COLO668 (cell line): ENCODE measurements around the gene RECK.

ENCODE experiments used
- DNase-seq: peaks from one replicate; lab custom pipeline; 2025; ENCODE audit not compliant: unreplicated experiment; lab: John Stamatoyannopoulos, UW

Gene RECK

DNA sequence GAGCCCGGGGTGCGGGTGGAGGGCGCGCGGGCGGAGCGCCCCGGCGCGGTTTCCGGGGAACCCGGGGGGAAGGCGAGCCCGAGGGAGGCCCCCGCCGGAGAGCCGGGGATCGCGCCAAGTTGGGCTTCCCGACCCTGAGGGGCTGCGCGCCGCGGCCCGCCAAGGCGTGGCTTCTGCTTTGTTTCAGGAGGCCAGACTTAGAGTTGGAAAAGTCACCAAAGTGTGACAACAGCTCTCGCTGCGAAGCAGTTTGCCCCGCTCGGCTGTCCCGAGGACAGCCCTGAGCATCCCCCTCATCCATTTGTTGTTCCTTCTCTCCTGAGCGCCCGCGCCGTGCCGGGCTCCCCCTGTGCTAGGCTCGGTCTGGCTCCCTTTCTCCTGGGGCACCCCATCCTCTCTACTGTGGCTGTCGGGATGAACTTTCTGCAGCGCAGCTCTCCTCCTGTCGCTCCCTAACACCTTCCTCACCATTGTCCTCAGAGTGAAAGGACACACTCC, 100.2 kb downstream of the RECK start:
- DNase-seq, result no peak

DNA sequence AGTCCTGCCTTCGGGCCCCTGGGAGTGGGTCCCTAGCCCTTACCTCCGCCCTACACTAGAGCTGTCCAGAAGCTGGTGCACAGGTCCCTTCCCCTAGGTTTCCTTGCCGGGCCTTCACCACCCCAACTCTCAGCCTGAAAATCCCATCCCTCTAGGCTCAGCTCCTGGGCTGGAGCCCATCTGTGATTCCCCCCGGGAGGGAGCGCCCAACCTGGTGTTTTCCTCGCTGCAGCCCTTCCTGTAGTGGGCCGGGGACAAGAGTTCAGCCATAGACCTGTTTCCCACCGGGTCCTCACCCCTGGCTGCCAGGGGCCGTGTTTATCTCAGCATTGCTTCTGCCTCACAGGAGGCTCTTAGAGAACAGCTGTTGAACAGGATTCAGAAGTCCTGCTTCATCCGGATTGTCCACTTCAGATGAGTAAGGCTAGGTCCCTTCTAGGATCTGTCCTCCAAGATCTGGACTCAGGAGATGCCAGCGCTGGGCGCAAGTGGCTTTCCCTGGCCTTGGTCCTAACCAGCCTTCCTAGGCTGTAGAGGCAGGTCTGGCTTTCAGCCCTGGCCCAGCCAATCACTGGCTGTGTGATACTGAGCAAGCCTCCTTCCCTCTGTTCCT, 100.8 kb downstream of the RECK start:
- no peak for DNase-seq

DNA sequence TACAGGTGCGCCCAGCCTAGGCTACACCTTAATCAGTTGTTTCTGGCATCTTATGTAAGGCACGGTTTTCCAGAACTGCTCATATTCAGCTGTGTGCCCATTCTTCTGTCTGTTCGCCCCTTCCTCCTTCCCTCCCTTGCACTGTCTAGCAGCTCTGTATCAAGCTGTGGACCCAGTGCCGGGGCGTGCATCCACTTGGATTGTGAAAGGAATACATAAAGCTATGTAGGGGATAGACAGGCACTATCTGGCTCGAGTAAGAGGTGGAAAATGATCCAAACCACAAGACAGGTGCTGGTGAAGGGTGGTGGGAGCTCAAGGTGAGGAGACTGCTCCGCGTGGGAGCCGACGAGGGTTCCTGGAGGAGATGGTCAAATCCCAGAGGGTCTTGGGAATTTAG, 101.8 kb downstream of the RECK start:
- DNase-seq, result no peak

DNA sequence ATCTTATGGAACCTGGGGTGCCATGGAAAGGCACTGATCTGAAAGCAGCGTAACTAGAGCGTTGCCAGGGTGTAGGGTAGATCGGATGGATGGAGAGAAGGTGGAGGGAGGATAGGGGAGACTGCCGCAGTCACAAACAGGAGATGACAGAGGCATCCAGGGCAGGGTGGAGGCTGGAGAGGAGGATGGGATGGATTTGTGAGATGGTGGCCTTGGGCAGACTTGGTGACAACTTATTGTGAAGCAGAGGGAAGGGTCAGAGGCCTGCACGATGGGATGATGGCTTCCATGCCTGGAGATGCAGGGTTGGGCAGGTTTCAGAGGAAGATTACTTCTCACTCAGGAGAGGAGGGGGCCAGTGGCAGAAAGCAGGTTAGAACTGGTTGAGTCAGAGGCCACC, 102.2 kb downstream of the RECK start:
- no peak for DNase-seq

DNA sequence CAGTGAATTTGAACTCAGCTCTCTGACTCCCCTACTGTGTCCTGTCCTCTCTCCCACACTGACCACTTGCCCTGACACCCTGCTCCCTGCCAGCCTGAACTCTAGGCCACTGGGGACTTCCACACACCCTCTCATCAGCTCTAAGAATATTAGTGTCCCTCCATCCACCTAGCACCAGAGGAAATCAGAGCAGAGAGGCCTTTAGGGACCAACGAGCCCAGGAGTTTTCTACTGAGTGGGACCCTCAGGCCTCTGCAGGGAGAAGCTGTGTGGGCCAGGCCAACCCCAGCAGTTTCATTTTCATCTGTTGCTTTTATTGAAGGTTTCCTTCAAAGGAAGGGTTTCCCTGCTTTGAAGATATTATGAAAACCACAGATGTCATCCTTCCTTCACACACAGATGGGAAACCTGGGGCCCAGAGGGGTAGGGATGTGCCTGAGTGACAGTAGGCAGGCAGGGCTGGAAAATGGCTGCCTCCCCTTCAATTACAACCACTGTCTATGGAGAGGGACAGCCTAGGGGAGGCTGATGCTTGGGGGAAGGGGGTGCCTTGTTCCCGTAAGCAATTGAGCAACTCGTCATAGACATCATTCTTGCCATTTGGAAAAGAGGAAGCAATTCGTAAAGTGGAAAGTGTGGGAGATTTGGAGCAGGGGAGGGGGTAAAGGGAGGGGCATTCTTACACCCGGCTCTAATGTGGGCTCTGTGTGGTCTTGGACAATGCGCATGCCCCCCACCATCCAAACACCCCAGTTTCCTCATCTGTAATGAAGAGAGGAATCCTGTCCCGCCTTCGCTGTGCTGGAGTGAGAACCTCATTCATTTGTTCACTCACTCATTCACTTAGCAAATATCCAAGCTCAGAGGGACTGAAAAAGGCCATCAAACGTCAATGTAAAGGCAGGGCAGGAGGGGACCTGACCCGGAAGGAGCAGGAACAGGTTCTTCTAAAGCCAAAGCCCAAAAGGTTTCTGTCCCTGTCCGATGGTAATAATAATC, 103.7 kb downstream of the RECK start:
- no peak for DNase-seq

DNA sequence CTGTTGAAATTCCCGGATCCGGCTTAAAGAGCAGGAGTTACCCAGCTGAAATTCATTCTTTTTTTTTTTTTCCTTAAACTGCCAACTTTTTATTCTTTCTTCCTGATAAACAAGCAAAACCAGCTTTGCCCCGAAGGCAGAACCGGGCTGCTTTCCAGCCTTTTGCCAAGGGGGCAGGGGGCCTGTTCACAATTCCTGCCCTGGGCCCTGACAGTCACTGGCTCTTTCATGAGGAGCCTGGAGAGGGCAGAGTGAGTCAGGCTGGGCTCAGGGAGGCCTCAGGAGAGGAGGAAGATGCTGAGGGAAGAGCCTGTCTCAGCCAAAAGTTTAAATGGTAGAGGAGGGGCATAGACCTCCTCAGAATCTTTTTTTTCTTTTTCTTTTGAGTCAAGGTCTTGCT, 104.6 kb downstream of the RECK start:
- no peak for DNase-seq

DNA sequence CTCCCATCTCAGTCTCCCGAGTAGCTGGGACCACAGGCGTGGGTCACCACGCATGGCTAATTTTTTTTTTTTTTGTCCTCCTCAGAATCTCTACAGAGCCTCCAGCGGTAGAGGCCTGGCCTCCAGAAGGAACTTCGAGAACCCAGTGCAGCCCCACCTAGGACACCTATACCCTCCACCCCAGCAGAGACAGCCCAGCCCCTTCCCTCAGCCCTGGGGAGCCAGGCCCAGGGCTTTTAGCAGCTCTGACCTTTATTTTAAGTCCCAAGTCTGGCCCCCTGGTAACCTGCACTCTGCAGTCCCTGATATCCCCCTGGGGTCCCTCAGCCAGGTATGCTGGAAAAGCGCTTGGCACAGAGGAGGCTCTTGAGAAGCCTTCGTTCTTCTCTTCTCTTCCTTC, 105.0 kb downstream of the RECK start:
- no peak for DNase-seq

DNA sequence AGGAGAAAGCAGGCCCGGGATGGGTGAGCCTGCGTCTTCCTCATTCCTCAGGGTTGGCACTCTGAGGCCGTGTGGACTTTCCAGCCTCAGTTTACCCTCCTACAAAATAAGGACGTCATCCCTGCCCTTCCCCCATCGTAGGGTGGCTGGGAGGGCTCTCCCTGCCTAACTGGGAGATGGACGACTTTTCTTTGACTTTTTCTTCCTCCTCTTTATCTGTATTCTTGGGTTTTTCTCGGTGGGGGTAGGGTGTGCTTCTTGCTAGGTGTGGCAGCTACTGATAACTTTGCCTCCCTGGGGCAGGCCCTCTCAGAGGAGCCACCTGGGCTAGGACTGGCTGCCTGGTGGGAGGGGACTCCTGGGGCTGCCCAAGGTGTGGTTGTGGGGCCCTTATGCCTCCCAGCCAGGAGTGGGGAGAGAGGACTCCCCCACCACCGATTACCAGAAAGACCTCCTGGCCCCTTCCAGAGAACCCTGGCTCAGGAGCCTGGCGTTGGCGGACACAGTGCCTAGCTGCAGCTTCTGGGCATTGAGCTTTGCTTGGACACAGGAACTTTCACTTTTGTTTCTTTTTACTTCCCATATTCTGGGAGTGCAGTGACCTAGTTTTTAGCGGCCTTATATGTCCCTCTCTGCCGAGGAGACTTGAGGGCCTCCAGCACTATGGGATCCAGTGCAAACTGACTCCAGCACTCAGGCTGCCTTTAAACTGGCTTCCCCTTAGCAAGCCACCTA, 106.0 kb downstream of the RECK start:
- DNase-seq, result no peak

DNA sequence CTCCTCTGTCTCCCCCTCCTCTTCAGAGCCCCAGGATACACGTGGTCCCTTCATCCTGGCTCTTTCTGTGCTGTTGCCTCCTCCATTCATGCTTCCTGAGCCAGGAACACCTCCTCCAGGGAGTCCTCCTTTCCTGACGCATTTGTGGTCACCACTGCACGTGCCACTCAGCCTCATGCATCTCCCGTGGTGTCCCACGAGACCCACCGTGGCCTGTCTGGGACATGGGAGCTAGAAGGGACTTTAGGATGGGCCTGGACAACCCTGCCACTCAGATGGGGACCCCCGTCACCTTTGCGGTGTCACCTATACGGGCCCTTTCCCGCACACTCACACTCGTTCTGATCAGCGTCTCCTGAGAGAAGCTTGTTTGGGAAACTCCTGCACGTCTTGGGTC, 106.5 kb downstream of the RECK start:
- DNase-seq, result no peak

DNA sequence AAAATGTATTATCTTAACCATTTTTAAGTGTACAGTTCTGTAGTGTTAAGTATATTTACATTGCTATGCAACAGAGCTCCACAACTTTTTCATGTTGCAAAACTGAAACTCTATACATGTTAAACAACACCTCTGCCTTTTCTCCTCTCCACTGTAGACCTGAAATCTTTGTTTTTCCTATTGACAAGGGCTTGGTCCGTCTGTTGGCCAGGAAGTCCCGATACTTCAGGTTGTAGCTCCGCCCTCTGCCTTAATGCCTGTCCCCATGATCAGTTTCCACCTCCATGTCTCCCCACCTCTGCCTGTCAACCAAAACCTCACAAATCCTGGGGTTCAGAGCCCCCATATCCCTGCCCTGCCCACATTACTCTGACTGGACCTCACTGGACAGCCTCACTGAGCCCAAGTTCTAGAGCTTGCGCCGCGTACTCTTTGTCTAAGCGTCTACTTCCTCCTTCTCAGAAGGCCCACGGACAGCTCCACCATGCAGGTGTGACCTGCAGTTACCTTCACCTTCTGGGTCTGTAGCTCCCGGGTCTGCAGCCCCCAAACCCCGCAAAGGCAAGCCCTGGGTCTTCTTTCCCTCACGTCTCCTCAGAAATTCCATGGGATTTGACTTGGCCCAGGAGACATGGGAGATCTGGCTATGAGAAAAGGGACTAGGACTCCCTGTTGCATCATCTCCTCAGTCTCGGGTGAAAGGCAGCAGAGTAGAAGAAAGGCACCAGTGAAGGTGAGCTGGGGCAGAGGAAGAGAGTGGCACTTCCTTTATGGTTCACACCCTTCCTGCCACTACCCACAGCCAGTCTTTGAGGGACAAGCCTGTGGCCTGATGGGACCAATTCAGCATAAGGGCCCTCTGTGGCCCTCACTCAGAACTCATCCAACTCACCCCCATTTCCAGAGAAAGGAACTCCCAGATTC, 107.9 kb downstream of the RECK start:
- no peak for DNase-seq

DNA sequence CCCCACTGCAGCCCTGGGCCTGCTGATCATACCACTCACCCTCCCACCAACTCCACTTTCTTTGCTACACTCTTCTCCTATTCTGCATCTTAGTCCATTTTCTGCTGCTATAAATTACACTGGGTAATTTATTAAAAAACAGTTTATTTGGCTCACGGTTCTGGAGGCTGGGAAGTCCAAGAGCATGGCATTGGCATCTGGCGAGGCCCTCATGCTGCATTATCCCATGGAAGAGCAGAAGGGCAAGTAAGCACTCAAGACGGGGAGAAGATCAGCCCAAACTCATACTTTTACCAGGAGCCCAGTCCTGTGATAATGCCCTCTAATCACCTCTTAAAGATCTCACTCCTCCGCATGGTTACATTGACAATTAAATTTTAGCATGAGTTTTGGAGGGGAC, 109.3 kb downstream of the RECK start:
- no peak for DNase-seq

DNA sequence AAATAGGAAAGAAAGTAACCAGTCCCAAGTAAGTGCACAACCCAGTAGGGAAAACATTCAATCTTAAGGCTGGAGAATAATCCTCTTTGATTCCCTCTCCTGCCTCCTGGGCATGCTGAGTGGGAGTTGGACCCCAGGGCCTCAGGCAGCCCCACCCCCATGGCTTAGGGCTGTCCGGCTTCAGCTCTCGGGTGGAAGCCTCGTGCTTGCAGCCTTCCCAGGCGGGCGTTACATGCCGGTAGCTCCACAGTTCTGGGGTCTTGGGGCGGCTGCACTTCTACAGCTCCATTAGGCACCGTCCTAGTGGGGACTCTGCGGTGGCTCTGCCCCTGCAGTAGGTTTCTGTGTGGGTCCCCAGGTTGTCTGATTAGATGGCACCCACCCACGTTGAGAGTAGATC, 109.9 kb downstream of the RECK start:
- no peak for DNase-seq

DNA sequence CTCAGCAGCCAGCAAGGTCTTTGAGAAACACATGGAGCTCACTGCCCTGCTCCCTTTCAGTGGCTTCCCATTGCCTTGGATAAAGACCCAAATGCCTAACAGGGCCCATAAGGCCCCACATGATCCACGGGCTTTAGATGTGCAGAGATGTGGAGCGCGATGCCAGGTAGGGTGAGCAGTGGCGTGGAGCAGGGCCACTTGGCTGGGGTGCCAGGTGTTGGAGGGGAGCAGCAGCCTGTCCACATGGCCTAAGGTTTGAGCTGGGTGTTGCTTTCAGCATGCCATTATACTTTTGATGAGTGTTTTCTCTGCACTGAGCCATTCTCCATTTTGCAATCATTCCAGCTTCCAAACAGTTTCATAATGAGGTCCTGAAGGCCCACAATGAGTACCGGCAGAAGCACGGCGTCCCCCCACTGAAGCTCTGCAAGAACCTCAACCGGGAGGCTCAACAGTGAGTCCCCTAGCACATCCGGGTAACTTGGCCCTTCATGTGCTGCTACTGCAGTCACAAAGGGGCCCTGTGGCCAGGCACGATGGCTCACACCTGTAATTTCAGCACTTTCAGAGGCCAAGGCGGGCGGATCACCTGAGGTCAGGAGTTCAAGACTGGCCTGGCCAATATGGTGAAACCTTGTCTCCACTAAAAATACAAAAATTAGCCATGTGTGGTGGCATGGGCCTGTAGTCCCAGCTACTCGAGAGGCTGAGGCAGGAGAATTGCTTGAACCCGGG, 110.9 kb downstream of the RECK start:
- DNase-seq, result no peak

DNA sequence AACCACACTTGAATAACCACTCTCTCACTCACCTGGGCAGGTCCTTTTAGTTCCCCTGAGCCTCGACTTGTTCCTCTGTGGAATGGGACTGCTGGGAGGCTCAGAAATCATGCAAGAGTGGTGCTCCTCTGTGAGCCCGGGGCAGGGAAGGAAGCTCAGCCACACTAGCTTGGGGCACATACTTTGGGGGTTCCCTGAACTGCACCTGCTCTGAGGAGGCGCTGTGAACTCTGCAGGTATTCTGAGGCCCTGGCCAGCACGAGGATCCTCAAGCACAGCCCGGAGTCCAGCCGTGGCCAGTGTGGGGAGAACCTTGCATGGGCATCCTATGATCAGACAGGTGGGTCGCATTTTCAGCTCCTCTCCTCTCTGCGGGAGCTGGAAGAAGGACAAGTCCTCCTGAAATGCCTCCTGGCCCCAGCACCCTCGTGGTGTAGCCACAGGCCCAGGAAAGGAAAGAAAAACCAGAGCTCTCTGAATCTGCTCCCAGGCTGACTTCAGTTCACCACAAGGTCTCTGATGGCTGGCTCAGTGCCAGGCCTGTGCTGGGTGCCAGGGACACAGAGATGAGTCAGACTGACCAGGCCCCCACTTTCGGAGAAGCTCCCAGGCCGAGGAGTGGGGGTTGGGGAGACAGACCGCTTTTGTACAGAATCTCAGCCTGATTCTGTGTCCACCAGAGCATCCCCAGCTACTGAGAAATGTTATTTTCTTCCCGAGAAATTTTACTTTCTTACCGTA, 111.8 kb downstream of the RECK start:
- peak; percentile 80 for DNase-seq

DNA sequence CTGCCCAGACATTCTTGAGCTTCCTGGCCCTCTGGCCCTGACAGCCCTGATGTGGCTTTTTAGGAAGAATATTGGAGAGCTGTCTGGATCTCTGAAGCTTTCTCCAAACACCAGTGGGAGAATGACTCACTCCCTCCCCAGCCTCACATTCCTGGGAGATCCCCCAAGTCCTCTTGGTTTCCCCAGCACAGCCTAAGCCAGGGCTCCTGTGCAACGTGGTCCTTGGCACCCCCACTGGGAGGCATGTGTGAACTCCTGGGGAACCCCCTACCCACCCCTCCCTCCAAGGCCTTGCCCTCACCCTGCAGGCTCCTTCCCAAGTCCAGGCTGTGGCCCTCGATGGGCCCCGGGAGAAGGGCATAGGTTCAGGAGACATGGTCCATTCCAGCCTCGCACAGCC, 112.5 kb downstream of the RECK start:
- no peak for DNase-seq

DNA sequence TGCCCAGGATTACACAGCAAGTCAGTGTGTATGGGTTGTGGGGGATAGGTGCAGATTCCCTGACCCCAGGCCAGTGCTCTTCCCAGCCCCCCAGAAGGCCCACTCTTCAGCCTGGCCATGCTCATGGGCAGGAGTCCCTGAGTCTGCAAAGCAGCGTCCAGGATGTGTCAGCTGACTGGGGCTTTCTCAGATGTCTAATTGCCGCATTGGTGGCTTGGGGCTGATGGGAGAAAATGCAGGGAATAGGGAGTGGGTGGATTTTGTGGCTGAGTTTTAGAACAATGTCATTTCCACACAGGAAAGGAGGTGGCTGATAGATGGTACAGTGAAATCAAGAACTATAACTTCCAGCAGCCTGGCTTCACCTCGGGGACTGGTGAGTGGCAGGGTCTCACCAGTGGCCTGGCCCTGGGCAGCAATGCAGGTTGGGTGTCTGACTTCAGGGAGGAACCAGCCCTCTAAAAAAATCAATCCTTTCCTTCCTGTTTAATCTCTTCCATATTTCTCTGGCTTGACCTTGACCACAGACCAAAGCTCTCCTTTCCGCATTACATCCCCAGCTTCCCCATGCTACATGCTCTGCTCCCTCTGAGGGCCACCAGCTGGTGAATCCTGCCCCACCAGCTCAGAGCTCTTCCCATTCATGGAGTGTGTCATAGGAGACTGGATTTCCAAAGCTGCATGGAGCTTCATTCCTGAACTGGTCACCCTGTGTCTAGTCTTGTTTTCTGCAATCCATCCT, 114.0 kb downstream of the RECK start:
- DNase-seq, result no peak

DNA sequence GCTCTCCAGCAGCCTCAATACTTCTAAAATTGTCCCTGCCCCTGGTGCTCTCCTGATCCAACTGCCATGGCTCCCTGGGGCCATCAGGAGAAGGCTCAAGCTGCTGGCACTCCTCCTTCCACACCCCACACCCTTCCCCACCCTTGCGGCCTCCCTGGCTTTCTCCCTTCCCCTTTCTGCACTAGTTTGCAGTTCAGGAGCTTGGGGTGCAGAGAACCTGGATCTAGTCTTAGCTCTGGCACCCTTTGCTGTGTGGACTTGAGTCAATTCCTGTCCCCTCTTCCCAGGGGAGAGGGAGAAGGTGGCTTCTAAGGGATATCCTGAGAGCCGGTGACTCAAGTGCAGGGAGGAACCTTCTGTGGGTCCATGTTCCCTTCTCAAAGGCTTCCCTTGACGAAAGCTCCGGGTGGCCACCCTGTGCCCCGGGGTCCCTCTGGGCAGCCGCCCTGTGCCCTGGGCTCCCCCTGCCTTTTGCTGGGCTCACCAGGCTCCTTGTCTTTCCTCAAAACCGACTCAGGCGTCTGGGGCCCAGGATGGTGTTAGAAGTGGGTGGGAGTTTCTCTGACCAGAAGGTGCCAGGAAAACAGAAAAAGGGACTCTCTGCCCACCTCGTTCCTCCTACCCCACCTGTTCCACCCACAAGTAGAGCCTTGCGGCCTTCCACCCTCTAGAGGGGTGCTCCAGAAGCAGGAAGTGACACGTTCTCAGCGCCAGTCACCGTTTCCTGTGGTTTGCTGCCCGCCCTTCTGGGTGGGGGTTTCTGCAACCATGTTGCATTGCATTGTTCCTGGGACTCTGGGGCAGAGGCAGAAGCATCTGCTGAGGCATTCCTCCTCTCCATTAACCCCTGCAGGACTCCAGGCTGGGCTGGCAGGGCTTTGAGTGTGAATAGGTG, 114.8 kb downstream of the RECK start:
- DNase-seq, result no peak
